Mesangial cell (primary cell): ENCODE data around the gene OR2L8. TPM values are rescaled to one million over a fixed set of nuclear protein-coding genes. Genes with fewer than 3 reads are reported as not detected.

Experiments
- total RNA-seq: library from RNA; depleted of rRNA; stranded (reverse); fragments of >200 nt; gene quantifications from 2 replicates; pipeline ENCODE4 v1.2.3, GENCODE V29; 2015

The OR2L8 gene, protein sequence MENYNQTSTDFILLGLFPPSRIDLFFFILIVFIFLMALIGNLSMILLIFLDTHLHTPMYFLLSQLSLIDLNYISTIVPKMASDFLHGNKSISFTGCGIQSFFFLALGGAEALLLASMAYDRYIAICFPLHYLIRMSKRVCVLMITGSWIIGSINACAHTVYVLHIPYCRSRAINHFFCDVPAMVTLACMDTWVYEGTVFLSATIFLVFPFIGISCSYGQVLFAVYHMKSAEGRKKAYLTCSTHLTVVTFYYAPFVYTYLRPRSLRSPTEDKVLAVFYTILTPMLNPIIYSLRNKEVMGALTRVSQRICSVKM
- not detected in 2 replicates for total RNA-seq

DNA sequence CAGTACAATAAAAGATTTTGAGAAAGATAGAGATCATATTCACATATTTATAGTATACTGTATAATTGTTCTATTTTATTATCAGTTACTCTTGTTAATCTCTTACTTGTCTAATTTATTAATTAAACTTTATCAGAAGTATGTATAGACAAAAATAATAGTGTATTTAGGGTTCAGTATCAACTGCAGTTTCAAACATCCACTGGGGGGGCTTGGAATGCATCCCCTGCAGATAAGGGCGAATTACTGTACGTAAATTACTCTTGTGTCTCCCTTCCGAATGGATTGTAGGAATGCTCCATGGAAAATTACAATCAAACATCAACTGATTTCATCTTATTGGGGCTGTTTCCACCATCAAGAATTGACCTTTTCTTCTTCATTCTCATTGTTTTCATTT, at the start of gene OR2L8:
OR2L8 (plus strand) TSS at position 301 of the 400 bp plus-strand sequence; CDS start at position 301, 0 bp downstream.

DNA sequence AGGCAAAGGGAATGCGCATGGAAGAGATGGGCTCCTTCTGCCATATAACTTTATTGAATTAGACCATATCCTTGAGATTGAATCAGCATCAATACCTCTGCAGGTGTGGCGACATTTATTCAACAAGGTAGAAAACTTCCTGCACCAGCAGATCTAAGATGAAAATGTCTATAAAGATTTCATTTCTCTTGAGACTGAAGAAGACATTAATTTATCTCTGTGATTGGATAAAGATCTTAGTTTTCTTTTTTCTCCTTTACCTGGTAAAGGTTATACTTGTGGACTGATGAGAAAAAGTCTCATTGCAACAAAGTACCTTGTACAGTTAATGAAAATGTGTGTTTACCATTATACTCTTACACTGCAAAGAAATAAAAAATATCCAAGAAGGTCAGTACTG, 28.7 kb upstream of the OR2L8 start, which contains the start of gene OR2T8:
OR2T8 (plus strand) TSS at position 301 of the 400 bp plus-strand sequence. CDS start 766 bp downstream, outside the sequence.

DNA sequence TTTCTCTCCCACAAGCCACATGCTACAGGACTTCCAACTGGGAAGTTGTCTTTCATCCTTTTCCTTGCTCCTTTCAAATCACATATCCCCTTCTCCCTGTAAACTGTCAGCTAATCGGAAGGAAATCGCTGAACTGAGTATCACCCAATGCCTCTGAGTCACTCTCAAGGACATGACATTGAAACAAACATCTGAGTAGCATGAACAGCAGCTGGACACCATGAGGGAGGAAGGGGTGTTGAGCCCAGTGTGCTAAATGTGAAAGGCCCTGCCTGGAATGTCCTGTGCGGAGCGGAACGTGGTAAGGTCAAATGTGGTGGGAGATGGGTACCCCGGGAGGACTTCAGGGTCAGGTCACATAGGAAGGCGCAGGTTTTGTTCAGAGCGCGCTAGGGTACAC, 23.8 kb upstream of the OR2L8 start, which contains the start of gene OR2AJ1:
OR2AJ1 (plus strand) TSS at position 22 of the 400 bp plus-strand sequence. CDS start 8,880 bp downstream, outside the sequence.

DNA sequence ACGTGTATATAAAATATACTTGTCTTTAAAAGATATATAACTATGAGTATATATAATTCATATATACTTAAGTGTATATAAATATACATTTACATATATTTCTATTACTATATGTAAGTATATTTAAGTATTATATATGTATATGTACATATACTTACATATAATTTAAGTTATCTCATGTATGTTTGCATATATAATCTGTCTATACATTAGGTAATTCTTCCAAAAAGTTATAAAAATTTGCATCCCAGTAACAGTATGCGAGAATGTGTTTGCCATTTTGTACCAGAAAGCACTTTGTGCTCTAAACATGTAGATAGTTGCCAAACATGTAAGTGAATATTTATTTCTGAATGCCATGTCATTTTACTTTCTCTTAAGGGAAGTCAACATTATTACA, 16.3 kb downstream of the OR2L8 start, which contains the start of gene OR2AK2:
OR2AK2 (plus strand) TSS at position 301 of the 400 bp plus-strand sequence. CDS start 144 bp downstream, outside the sequence.

Other genes starting within 250 kb of the OR2L8 start
- not detected in 2 replicates for gene OR6F1, start 232.2 kb upstream of the OR2L8 start, total RNA-seq
- not detected in 2 replicates for gene OR14K1, start 210.2 kb upstream of the OR2L8 start, total RNA-seq
- gene OR14A2, start 200.7 kb upstream of the OR2L8 start, total RNA-seq: not detected in 2 replicates
- gene OR1C1, start 188.3 kb upstream of the OR2L8 start, total RNA-seq: not detected in 2 replicates
- gene OR14A16, start 124.7 kb upstream of the OR2L8 start, total RNA-seq: not detected in 2 replicates
- gene OR11L1, start 107.0 kb upstream of the OR2L8 start, total RNA-seq: not detected in 2 replicates
- gene TRIM58, start 91.7 kb upstream of the OR2L8 start, total RNA-seq: 4.1 and 4.4 TPM in 2 replicates
- gene OR2W3, start 53.3 kb upstream of the OR2L8 start, total RNA-seq: 1.1 and 4.2 TPM in 2 replicates
- not detected in 2 replicates for gene OR2T8, start 28.6 kb upstream of the OR2L8 start, total RNA-seq
- 0.13 TPM in 1 of 2 replicates, not detected in the other for gene OR2AJ1, start 24.0 kb upstream of the OR2L8 start, total RNA-seq
- not detected in 2 replicates for gene OR2AK2, start 16.4 kb downstream of the OR2L8 start, total RNA-seq
- gene OR2L5, start 64.8 kb downstream of the OR2L8 start, total RNA-seq: not detected in 2 replicates
- not detected in 2 replicates for gene OR2L2, start 81.2 kb downstream of the OR2L8 start, total RNA-seq
- not detected in 2 replicates for gene OR2L3, start 98.0 kb downstream of the OR2L8 start, total RNA-seq
- not detected in 2 replicates for gene OR2L13, start 146.3 kb downstream of the OR2L8 start, total RNA-seq
- gene OR2M5, start 196.3 kb downstream of the OR2L8 start, total RNA-seq: not detected in 2 replicates
- not detected in 2 replicates for gene OR2M2, start 226.0 kb downstream of the OR2L8 start, total RNA-seq
- gene OR2M3, start 248.4 kb downstream of the OR2L8 start, total RNA-seq: not detected in 2 replicates